Stimulated activated CD4-positive, alpha-beta T cell treated with anti-CD3 and anti-CD28 coated beads, Interleukin-4, amount 100 ng/mL, for 24 hours (primary cell): Measurements from ENCODE around the gene PSMD3.
A peak's percentile ranks its signal among the peaks of the same experiment; 100 is the strongest.

Experiments used
- DNase-seq: peaks from one replicate; pipeline ENCODE4 v3.0.0-alpha.2; 2020

PSMD3 gene

GRCh38 chr17:39962642-39963220, 17.9 kb upstream of the PSMD3 start, which contains the start of gene GSDMA:
TSS of gene GSDMA (plus strand) at chr17:39963004. CDS start at chr17:39965688, 2,684 bp downstream.
- no peak for DNase-seq

DNA sequence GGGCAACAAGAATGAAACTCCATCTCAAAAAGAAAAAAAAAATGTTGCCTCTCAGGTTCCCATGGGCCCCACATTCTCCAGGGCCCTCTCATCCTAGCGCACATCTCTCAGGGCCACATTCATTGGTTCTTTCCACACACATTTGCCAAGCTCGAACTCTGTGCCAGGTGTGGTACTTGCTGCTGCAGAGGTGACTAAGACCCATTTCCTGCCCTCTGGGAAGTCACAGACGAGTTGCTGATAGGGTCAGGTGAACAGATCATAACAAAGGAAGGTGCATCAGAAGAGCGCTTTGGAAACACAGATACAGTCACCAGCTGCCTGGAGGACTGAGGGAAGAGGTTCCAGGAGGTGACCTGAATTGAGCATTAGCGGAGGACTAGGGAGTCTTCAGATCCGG, 16.8 kb upstream of the PSMD3 start:
- DNase-seq = peak; percentile 29

DNA sequence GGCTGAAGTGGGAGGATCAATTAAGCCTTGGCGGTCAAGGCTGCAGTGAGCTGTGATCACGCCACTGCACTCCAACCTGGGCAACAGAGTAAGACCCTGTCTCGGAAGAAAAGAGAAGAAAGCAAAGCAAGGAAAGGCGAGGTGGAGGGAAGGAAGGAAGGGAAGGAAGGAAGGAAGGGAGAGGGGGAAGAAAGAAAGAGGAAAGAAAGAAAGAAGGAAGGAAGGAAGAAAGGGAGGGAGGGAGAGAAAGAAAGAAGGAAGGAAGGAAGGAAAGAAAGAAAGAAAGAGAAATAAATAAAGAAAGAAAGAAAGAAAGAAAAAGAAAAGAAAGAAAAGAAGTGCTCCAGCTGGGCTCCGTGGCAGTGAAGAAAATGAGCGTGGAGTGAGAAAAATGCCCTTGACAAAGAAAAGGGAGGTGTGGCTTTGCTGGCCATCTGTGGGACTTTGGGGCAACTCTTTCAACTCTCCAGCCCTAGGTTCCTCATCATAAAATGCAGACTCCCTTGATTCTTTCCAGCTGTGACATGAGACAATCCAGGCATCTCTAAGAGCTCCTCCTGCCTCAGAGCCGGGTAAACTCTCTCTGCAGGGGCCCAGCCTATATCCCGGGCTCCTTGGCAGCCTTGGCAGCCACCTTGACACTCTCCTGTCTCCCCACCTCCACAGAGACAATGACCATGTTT, 15.4 kb upstream of the PSMD3 start:
- no peak for DNase-seq

DNA sequence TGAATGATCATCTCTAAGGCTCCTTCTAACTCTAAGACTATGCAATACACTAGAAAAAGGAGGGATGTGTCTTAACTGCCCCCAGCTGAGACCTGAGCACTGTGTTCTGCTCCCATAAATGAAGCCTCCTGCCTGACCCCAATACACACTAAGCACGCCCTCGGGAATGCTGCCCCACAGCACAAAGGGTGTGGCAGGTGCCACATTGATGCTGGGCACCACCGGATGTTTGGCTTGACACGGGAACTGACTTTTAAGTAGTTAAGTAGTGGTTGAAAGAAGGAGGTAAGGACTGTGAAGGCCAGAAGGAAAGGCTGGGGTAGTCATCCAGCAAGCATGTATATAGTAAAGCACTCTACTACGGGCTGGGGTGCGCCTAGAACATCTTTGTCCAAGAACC, 13.8 kb upstream of the PSMD3 start:
- no peak for DNase-seq

- no peak for DNase-seq
Observed at GRCh38 chr17:39968761-39969160, 11.8 kb upstream of the PSMD3 start.

DNA sequence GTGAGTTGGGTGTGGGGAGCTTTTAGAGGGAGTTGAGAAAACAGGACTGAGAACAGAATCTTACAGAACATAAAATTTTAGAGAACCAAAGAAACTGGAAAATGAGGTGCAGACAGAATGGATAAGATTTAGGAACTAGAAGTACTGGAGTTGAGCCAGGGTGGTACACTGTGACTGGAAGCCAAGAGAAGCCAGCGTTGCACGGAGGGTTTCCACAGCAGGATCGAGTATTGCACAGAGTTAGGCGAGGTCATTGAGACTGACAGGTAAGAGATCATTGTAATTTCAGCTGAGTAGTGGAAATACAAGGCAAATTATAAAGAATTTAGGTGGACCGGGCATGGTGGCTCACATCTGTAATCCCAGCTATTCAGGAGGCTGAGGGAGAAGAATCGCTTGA, 11.2 kb upstream of the PSMD3 start:
- DNase-seq = no peak

- DNase-seq = no peak
Observed at GRCh38 chr17:39970157-39970692, 10.4 kb upstream of the PSMD3 start.

DNA sequence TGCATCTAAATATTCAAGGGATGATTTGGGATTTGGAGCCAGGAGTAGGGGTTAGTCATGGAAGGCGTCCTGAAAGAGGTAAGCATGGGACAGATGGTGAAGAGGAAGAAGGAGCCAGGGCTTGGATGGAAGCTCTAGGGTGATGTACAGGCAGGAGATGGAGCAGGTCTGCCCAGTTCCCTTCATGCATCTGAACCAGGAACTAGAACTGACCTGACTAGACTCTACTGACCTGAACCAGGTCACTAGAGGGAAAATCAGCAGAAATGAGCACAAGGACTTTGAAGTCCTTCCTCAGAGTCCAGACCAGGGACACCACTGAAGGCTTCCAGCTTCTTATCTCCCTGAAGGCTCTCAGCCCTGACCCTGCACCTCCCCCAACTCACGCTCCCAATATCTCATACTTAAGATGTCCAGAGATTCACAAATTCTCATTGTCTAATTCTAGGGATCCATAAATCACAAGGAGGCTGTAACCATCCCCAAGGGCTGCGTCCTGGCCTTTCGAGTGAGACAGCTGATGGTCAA, 9.5 kb upstream of the PSMD3 start:
- no peak for DNase-seq

DNA sequence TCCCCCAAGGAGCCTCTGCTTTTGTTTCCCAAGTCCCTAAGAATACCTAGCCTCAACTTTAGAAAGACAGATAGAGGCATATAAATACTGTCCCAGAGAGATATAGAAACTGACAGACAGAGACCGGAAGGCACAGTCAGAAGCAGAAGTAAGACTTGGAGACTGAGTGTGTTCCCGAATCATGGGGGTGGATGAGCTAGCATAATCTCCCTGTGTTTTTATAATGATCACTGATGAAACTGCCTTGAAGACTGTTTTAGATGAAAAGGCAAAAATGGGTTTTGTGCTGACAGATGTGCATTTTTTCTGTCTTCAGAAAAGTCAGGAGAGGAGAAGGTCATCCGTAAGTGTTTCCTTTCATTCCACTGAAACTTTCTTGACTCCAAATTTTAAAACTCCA, 8.3 kb upstream of the PSMD3 start:
- DNase-seq = no peak

DNA sequence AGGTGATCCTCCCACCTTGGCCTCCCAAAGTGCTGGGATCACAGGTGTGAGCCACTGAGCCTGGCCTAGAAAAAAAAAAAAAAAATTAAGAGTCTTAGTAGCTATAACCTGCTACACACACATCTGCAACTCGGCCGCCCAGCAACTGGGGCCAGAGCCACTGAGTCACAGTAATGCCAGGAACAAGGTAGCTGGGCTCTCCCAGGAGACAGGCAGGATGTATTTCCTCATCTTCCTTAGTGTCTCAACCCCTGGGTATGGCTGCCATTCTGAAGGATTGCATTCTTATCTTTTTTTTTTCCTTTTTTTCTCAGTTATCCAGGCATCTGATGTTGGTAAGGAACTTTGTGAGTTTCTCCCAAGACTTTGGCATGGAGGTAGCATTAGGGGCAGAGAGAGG, 7.1 kb upstream of the PSMD3 start:
- DNase-seq = no peak

GRCh38 chr17:39974433-39974832, 6.2 kb upstream of the PSMD3 start:
- no peak for DNase-seq

DNA sequence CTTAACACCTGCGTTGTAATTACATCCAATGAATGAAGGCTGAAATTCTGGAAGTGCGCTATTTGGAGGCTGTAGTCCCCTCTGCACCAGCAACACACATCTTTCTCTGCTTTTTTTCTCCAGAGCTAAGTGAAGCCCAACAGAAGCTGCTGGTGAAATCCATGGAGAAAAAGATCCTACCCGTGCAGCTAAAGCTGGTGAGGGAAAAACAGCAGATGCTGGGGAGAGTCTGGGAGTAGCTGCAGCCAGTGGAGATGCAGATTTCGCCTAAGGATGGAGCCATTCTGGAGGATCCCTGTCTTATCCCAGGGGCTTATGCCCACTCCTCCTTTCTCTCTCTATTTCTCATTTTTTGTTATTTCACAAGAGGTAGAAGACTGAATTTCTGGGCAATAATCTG, 4.8 kb upstream of the PSMD3 start:
- no peak for DNase-seq

DNA sequence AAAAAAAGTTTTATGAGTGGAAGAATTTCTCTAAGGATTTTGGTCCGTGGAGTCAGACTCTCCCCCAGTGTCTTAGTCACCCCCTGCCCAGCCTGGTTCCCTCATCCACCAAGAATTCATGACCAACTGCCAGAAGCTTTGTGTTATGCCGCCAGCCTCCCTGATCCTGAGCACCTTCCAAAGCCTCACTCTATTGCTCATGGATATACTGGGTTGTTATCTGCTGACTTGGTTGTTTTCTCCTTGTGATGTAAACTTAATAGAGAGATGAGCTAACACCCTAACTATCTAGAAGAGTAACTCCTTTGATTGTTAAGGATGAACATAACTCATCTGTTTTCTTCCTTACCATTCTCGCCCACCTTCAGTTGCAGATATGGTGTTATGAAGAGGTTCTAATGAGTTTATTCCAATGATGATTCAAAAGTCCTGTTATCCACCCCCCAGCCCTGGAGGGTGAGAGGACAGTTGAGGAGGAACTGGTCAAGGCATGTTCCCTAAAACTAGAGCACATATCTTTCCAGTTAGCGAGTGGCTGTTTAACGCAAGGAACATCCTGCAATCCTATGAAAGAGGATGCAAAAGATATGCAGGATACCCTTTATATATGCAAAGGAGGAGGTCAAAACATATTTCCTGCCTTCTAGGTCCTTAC, 1.5 kb upstream of the PSMD3 start:
- DNase-seq = no peak

- DNase-seq = peak; percentile 21
Observed at GRCh38 chr17:39979893-39980350, 685 bp upstream of the PSMD3 start.

DNA sequence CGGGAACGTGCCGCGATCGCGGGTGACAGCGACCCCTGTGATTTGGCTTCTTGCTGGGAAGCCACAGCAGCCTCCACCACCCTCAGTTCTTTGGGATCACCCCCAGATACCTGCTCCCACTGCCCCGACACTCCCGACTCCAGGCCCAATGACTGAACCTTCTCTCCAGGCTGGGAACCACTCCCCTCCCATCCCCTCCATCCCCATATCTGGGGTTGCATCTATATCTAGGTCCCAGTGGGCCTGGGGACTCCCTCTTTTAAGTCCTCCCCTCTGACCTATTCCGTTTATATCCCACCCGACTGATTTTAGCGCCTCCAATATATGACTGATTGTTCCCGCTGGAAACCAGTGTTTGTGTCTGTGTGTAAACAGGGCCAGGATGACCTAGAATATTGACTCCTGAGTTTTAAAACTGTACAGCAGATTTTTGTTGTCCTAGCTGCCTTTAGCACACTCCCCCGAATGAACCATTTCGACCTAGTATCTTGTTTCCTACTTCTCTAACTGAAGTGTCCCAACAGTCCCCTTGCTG, 667 bp downstream of the PSMD3 start:
- DNase-seq = no peak

- DNase-seq = no peak
Observed at GRCh38 chr17:39981766-39982375, 1.3 kb downstream of the PSMD3 start.

DNA sequence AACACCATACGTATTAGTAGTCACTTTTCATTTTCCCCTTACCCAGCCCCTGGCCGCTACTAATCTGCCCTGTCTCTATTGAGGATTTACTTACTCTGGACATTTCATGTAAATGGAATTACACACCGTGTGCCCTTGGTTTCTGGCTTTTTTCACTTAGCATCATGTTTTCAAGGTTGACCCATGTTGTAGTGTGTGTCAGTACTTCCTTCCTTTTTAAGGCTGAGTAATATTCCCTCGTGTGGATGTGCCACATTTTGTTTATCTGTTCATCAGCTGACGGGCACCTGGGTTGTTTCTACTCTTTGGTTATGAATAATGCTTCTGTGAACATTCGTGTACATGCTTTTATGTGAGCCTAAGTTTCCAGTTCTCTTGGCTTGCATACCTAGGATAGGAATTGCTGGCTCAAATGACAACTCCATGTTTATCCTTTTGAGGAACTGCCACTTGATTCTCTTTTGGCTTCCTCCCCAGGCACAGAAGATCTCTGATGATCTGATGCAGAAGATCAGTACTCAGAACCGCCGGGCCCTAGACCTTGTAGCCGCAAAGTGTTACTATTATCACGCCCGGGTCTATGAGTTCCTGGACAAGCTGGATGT, 7.7 kb downstream of the PSMD3 start:
- no peak for DNase-seq

- DNase-seq = no peak
Observed at GRCh38 chr17:39994448-39994847, 13.8 kb downstream of the PSMD3 start.

- no peak for DNase-seq
Observed at GRCh38 chr17:39995438-39995837, 14.8 kb downstream of the PSMD3 start.

DNA sequence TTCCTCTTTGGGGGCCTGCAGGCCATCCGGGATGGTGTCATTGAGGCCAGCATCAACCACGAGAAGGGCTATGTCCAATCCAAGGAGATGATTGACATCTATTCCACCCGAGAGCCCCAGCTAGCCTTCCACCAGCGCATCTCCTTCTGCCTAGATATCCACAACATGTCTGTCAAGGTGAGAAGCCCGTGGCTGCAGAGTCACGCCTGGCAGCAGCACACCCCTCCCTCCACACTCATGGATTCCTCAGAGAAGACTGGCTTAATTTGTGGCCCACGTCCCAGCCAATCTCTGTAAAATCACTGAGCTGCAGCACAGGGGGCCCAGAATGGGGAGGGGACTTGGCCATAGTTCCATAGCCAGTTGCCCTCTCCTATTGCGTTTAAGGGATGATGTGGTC, 15.6 kb downstream of the PSMD3 start:
- DNase-seq = no peak

- no peak for DNase-seq
Observed at GRCh38 chr17:39996800-39997199, 16.2 kb downstream of the PSMD3 start.

DNA sequence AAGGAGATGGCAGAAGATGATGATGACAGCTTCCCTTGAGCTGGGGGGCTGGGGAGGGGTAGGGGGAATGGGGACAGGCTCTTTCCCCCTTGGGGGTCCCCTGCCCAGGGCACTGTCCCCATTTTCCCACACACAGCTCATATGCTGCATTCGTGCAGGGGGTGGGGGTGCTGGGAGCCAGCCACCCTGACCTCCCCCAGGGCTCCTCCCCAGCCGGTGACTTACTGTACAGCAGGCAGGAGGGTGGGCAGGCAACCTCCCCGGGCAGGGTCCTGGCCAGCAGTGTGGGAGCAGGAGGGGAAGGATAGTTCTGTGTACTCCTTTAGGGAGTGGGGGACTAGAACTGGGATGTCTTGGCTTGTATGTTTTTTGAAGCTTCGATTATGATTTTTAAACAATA, 16.9 kb downstream of the PSMD3 start:
- DNase-seq = no peak

DNA sequence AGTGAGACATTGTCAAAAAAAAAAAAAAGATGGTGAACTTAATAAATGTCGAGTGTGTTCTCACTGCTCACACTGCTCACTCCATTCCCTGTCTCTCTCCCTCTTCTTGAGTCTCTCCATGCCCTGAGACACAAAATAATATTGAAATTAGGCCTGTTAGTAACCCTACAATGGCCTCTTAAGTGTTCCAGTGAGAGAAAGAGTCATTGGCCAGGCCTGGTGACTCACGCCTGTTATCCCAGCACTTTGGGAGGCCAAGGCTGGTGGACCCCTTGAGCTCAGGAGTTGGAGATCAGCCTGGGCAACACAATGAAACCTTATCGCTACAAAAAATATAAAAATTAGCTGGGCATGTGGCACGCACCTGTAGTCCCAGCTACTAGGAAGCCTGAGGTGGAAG, 18.5 kb downstream of the PSMD3 start:
- DNase-seq = no peak
